ENCODE data around the gene THOP1.
A peak's percentile ranks its signal among the peaks of the same experiment; 100 is the strongest.

The THOP1 gene

GRCh38 chr19:2785244-2785997 is at the start of gene THOP1:
Gene THOP1, plus strand, starts transcription at chr19:2785503. Its CDS starts 160 bp downstream, at chr19:2785663.
- DNase-seq (ENCODE audit: low read depth) = peak; percentile 100

- DNase-seq (ENCODE audit: low read depth) = no peak
Measured at GRCh38 chr19:2736550-2737190, 48.6 kb upstream of the THOP1 start.

GRCh38 chr19:2739602-2740313 is 45.5 kb upstream of the THOP1 start, which contains the start of gene SLC39A3:
Gene SLC39A3, minus strand, starts transcription at chr19:2740017. Its CDS starts 2,760 bp downstream, at chr19:2737257.
- peak; percentile 98 for DNase-seq (ENCODE audit: low read depth)

GRCh38 chr19:2740314-2740656 is 45.0 kb upstream of the THOP1 start:
- DNase-seq (ENCODE audit: low read depth) = no peak

GRCh38 chr19:2743099-2743498 is 42.2 kb upstream of the THOP1 start:
- no peak for DNase-seq (ENCODE audit: low read depth)

- DNase-seq (ENCODE audit: low read depth) = no peak
Measured at GRCh38 chr19:2744113-2744512, 41.2 kb upstream of the THOP1 start.

- DNase-seq (ENCODE audit: low read depth) = no peak
Measured at GRCh38 chr19:2747349-2747748, 38.0 kb upstream of the THOP1 start.

- DNase-seq (ENCODE audit: low read depth) = no peak
Measured at GRCh38 chr19:2750808-2751437, 34.4 kb upstream of the THOP1 start.

- DNase-seq (ENCODE audit: low read depth) = no peak
Measured at GRCh38 chr19:2751438-2751830, 33.9 kb upstream of the THOP1 start.

- DNase-seq (ENCODE audit: low read depth) = no peak
Measured at GRCh38 chr19:2754659-2755447, 30.4 kb upstream of the THOP1 start.

- no peak for DNase-seq (ENCODE audit: low read depth)
Measured at GRCh38 chr19:2755448-2755705, 29.9 kb upstream of the THOP1 start.

GRCh38 chr19:2755811-2756210 is 29.5 kb upstream of the THOP1 start:
- DNase-seq (ENCODE audit: low read depth) = no peak

GRCh38 chr19:2756477-2756876 is 28.8 kb upstream of the THOP1 start:
- no peak for DNase-seq (ENCODE audit: low read depth)

GRCh38 chr19:2756921-2757881 is 28.1 kb upstream of the THOP1 start:
- no peak for DNase-seq (ENCODE audit: low read depth)

GRCh38 chr19:2758601-2759313 is 26.5 kb upstream of the THOP1 start:
- no peak for DNase-seq (ENCODE audit: low read depth)

GRCh38 chr19:2759362-2759761 is 25.9 kb upstream of the THOP1 start:
- DNase-seq (ENCODE audit: low read depth) = no peak

GRCh38 chr19:2759965-2760364 is 25.3 kb upstream of the THOP1 start:
- no peak for DNase-seq (ENCODE audit: low read depth)

- no peak for DNase-seq (ENCODE audit: low read depth)
Measured at GRCh38 chr19:2761309-2761677, 24.0 kb upstream of the THOP1 start.

- DNase-seq (ENCODE audit: low read depth) = no peak
Measured at GRCh38 chr19:2761876-2762782, 23.2 kb upstream of the THOP1 start.

Measured in ELR (cell line).